HCT116 (cell line): ENCODE measurements around the gene DCHS1. TPM values are rescaled to one million over a fixed set of nuclear protein-coding genes. Genes with fewer than 3 reads are reported as not detected.

Experiments used
- ATAC-seq: fragments of 200-7000 bp; cut with Tn5 transposase; 2 replicates; pipeline ENCODE4 v1.9.1; 2020; ENCODE audit warnings: mild to moderate bottlenecking, moderate library complexity
- BruUV-seq: library from RNA; stranded (reverse); fragments of 400-500 nt; replicated peaks from 2 replicates; lab custom pipeline; 2021; lab: Mats Ljungman, UMichigan
- CTCF ChIA-PET: fragments of 300-600 bp; sonication (Branson Sonifier 250); formaldehyde crosslinking; loops from one replicate; lab custom pipeline; 2021; ENCODE audit warnings: antibody characterized with exemption; lab: Charles Lee
- POLR2A ChIA-PET: fragments of 300-600, 350-600 bp; sonication (Branson Sonifier 250); formaldehyde crosslinking; loops from one replicate; lab custom pipeline; 2021; ENCODE audit warnings: antibody characterized with exemption; lab: Charles Lee
- RAD21 ChIA-PET, 2 experiments: fragments of 300-600 bp; sonication (Branson Sonifier 250); formaldehyde crosslinking; loops; one replicate each; lab custom pipeline; 2023; ENCODE audit warnings: low total read pairs in 2 of 2; ENCODE audit not compliant: uncharacterized antibody in 2 of 2, unreplicated experiment in 2 of 2, low non-redundant PET in 1 of 2; lab: Charles Lee
- DNase-seq: peaks from one replicate; pipeline ENCODE4 v3.0.0-alpha.2; 2010; ENCODE audit warnings: low read depth, low spot score
- H2AFZ ChIP-seq: fragments of 200-600 bp; shearing (Covaris generic), sonication (generic); 2 replicates; pipeline ENCODE4 v1.6.1; 2017; ENCODE audit warnings: low read depth, mixed run types, mixed read lengths, antibody characterized with exemption, low read length; ENCODE audit not compliant: poor library complexity, severe bottlenecking
- H3K27ac ChIP-seq: 2 replicates; pipeline ENCODE4 v1.5.1; 2012; ENCODE audit warnings: low read depth, low read length
- H3K27me3 ChIP-seq: fragments of 200-600 bp; sonication (generic); 2 replicates; pipeline ENCODE4 v1.6.1; 2016; ENCODE audit warnings: mixed run types, low read length, mixed read lengths; ENCODE audit not compliant: insufficient read depth
- H3K36me3 ChIP-seq, 2 experiments: fragments of 200-500 bp in 1 of 2; fragments of 200-600 bp in 1 of 2; sonication (Bioruptor generic) in 1 of 2; sonication (generic) in 1 of 2; 2 replicates each; pipeline versions ENCODE4 v1.5.1 to v1.6.1; 2014 to 2016; ENCODE audit warnings: low read length in 2 of 2, inconsistent platforms in 1 of 2, mixed read lengths in 1 of 2, mixed run types in 1 of 2; ENCODE audit not compliant: insufficient read depth in 2 of 2, control insufficient read depth in 1 of 2
- H3K4me1 ChIP-seq, 2 experiments: fragments of 200-600 bp in 1 of 2; sonication (generic) in 1 of 2; 2 replicates each; pipeline versions ENCODE4 v1.5.1 to v1.6.1; 2012 to 2017; ENCODE audit warnings: low read length in 2 of 2, inconsistent platforms in 1 of 2, mild to moderate bottlenecking in 1 of 2, mixed read lengths in 1 of 2, mixed run types in 1 of 2, moderate library complexity in 1 of 2; ENCODE audit not compliant: insufficient read depth in 2 of 2, control insufficient read depth in 1 of 2
- H3K4me2 ChIP-seq: fragments of 200-600 bp; sonication (generic); 2 replicates; pipeline ENCODE4 v1.6.1; 2017; ENCODE audit warnings: mixed run types, low read length, mixed read lengths
- H3K4me3 ChIP-seq, 2 experiments: fragments of 200-600 bp in 1 of 2; sonication (generic) in 1 of 2; replicated peaks in 1 of 2; 2 replicates each; pipeline ENCODE4 v1.5.1; 2011 to 2016; ENCODE audit warnings: low read length in 2 of 2, control low read depth in 1 of 2, low read depth in 1 of 2, mild to moderate bottlenecking in 1 of 2, mixed read lengths in 1 of 2, mixed run types in 1 of 2
- H3K79me2 ChIP-seq: fragments of 200-600 bp; sonication (generic); 2 replicates; pipeline ENCODE4 v1.6.1; 2017; ENCODE audit warnings: mild to moderate bottlenecking, mixed run types, low read length, moderate library complexity, mixed read lengths; ENCODE audit not compliant: insufficient read depth
- H3K9ac ChIP-seq: fragments of 200-600 bp; sonication (generic); 2 replicates; pipeline ENCODE4 v1.6.1; 2016; ENCODE audit warnings: low read length, mixed read lengths
- H3K9me2 ChIP-seq: fragments of 200-600 bp; sonication (generic), shearing (Covaris generic); 2 replicates; pipeline ENCODE4 v1.6.1; 2017; ENCODE audit warnings: mixed run types, mild to moderate bottlenecking, moderate library complexity; ENCODE audit not compliant: insufficient read depth
- H3K9me3 ChIP-seq, 2 experiments: fragments of 200-500 bp in 1 of 2; fragments of 200-600 bp in 1 of 2; sonication (Bioruptor generic) in 1 of 2; sonication (generic) in 1 of 2; 2 replicates each; pipeline ENCODE4 v1.6.1; 2014 to 2017; ENCODE audit warnings: low read length in 2 of 2, mixed read lengths in 2 of 2, inconsistent platforms in 1 of 2, low read depth in 1 of 2, mild to moderate bottlenecking in 1 of 2, mixed run types in 1 of 2, moderate library complexity in 1 of 2; ENCODE audit not compliant: control insufficient read depth in 1 of 2, insufficient read depth in 1 of 2
- H4K20me1 ChIP-seq: fragments of 200-600 bp; sonication (generic), shearing (Covaris generic); 2 replicates; pipeline ENCODE4 v1.6.1; 2017; ENCODE audit warnings: mixed run types, mild to moderate bottlenecking, moderate library complexity; ENCODE audit not compliant: insufficient read depth
- ATF3 ChIP-seq: IDR thresholded peaks from 2 replicates; pipeline ENCODE4 v1.6.1; 2012
- CBX3 ChIP-seq: IDR thresholded peaks from 2 replicates; pipeline ENCODE4 v1.6.1; 2012; ENCODE audit warnings: low read depth
- CEBPB ChIP-seq: IDR thresholded peaks from 2 replicates; pipeline ENCODE4 v1.6.1; 2012; ENCODE audit warnings: low read depth
- CTCF ChIP-seq, 3 experiments: fragments of 200-600 bp in 1 of 3; sonication (generic) in 1 of 3; IDR thresholded peaks in 2 of 3; conservative IDR thresholded peaks in 1 of 3; 2 replicates each; pipeline ENCODE4 v1.5.1; 2012 to 2017; ENCODE audit warnings: low read depth in 2 of 3, low read length in 2 of 3, antibody characterized with exemption in 1 of 3, borderline replicate concordance in 1 of 3, control low read depth in 1 of 3, mild to moderate bottlenecking in 1 of 3, mixed read lengths in 1 of 3, mixed run types in 1 of 3, moderate library complexity in 1 of 3; ENCODE audit not compliant: insufficient read depth in 1 of 3
- EGR1 ChIP-seq: IDR thresholded peaks from 2 replicates; pipeline ENCODE4 v1.6.1; 2012; ENCODE audit warnings: low read depth
- ELF1 ChIP-seq: IDR thresholded peaks from 2 replicates; pipeline ENCODE4 v1.6.1; 2012; ENCODE audit warnings: low read depth, borderline replicate concordance
- EZH2 ChIP-seq: fragments of 200-600 bp; sonication (generic); IDR thresholded peaks from 2 replicates; pipeline ENCODE4 v1.6.1; 2017; ENCODE audit warnings: antibody characterized with exemption, mixed run types
- EZH2phosphoT487 ChIP-seq: fragments of 200-600 bp; IDR thresholded peaks from 2 replicates; pipeline ENCODE4 v1.6.1; 2018; ENCODE audit warnings: antibody characterized with exemption, borderline replicate concordance
- FOSL1 ChIP-seq: IDR thresholded peaks from 2 replicates; pipeline ENCODE4 v1.6.1; 2012; ENCODE audit warnings: low read depth
- JUND ChIP-seq: IDR thresholded peaks from 2 replicates; pipeline ENCODE4 v1.6.1; 2012
- POLR2A ChIP-seq: IDR thresholded peaks from 2 replicates; pipeline ENCODE4 v1.7.0; 2011; ENCODE audit warnings: borderline replicate concordance; ENCODE audit not compliant: insufficient read depth, insufficient read length; ENCODE audit errors: extremely low read depth
- RAD21 ChIP-seq: IDR thresholded peaks from 2 replicates; pipeline ENCODE4 v1.6.1; 2012; ENCODE audit warnings: low read depth, mild to moderate bottlenecking
- SP1 ChIP-seq: IDR thresholded peaks from 2 replicates; pipeline ENCODE4 v1.6.1; 2012; ENCODE audit warnings: low read depth
- SRF ChIP-seq: IDR thresholded peaks from 2 replicates; pipeline ENCODE4 v1.6.1; 2012; ENCODE audit warnings: low read depth
- TCF7L2 ChIP-seq: IDR thresholded peaks from 2 replicates; pipeline ENCODE4 v1.7.0; 2011; ENCODE audit warnings: borderline replicate concordance, inconsistent platforms; ENCODE audit not compliant: insufficient read depth, insufficient read length; ENCODE audit errors: extremely low read depth
- ZNF274 ChIP-seq: fragments of 200-500 bp; sonication (Bioruptor generic); IDR thresholded peaks from 2 replicates; pipeline ENCODE4 v1.6.1; 2014; ENCODE audit warnings: mild to moderate bottlenecking, low read depth, low read length, inconsistent platforms
- intact Hi-C: fragments of 100-400 bp; cut with micrococcal nuclease; formaldehyde crosslinking; loops from 2 replicates; pipeline ENCODE4 v1.10.0; 2022
- total RNA-seq: library from RNA; stranded (reverse); gene quantifications from one replicate; pipeline ENCODE4 v1.2.1, GENCODE V29; 2021; ENCODE audit not compliant: unreplicated experiment

Gene DCHS1
- total RNA-seq, 1 experiment from 2014 or later, result 0.30 TPM

- intact Hi-C loops, result no loop called here
- H3K9ac ChIP-seq, result no peak overlapping the region
- TF ChIP-seq EZH2 (no peak), CTCF (IDR thresholded peaks at IDR 0.05 in 2 of 3, conservative IDR thresholded peaks at IDR 0.05 in 1 of 3; ENCODE audit: borderline replicate concordance in 1 of 3, insufficient read depth in 1 of 3, low read depth in 2 of 3, low read length in 2 of 3) (no peak), FOSL1 (no peak), RAD21 (no peak), TCF7L2 (no peak)
- BruUV-seq, result no TSS peak
- CTCF ChIA-PET, result no interaction called here
- H3K9me2 ChIP-seq, result no peaks in the 10 kb centered on the region
- no peaks in the 10 kb centered on the region for H4K20me1 ChIP-seq
- H3K4me3 ChIP-seq, result no peak overlapping the region
- no peaks in the 10 kb centered on the region for H3K36me3 ChIP-seq
- H3K4me2 ChIP-seq, result no peak overlapping the region
- RAD21 ChIA-PET, result no interaction called here
- DNase-seq (no peak), ATAC-seq (no peak)
- no peak overlapping the region for H3K27ac ChIP-seq
- H3K79me2 ChIP-seq, result no peaks in the 10 kb centered on the region
- no peaks in the 10 kb centered on the region; the same call in 1 of the 2 replicates for H3K27me3 ChIP-seq
- peaks cover 0 to 1% of the 10 kb centered on the region in 2 experiments; a peak in 2 of 4 replicates for H3K4me1 ChIP-seq
- no peaks in the 10 kb centered on the region for H3K9me3 ChIP-seq
- H2AFZ ChIP-seq, result no peak overlapping the region
- POLR2A ChIA-PET, result no interaction called here
These were observed 12.7 kb downstream of the DCHS1 start for GRCh38 chr11:6642957-6643356.

- BruUV-seq, result no TSS peak
- Histone ChIP-seq H3K4me2 (no peak overlapping the region), H3K36me3 (no peaks in the 10 kb centered on the region), H2AFZ (no peak overlapping the region), H3K4me3 (no peak overlapping the region), H3K9ac (no peak overlapping the region), H3K79me2 (no peaks in the 10 kb centered on the region), H3K27me3 (no peaks in the 10 kb centered on the region; the same call in 1 of the 2 replicates), H3K27ac (no peak overlapping the region), H3K4me1 (peaks cover 0 to 4% of the 10 kb centered on the region in 2 experiments; a peak in 2 of 4 replicates), H3K9me3 (no peaks in the 10 kb centered on the region), H3K9me2 (no peaks in the 10 kb centered on the region)
- ATAC-seq, result no peak
- POLR2A ChIA-PET, result no interaction called here
- DNase-seq, result no peak
- CTCF ChIA-PET, result no interaction called here
- intact Hi-C loops, result no loop called here
- RAD21 ChIA-PET, result no interaction called here
- no peak for TF ChIP-seq RAD21
- TF ChIP-seq POLR2A, result no peak
- no peak for TF ChIP-seq EZH2phosphoT487
- TF ChIP-seq ATF3, result no peak
- no peak for TF ChIP-seq CEBPB
- TF ChIP-seq SP1, result no peak
- no peak for TF ChIP-seq JUND
- TF ChIP-seq FOSL1, result no peak
- TF ChIP-seq SRF, result no peak
- no peak for TF ChIP-seq EGR1
- no peak for TF ChIP-seq EZH2
- TF ChIP-seq ZNF274, result no peak
- TF ChIP-seq CBX3, result no peak
- no peak for TF ChIP-seq ELF1
- no peak for TF ChIP-seq TCF7L2
- TF ChIP-seq, all 23 proteins: peak for 0
- H4K20me1 ChIP-seq, result no peaks in the 10 kb centered on the region
These were observed 14.5 kb downstream of the DCHS1 start for GRCh38 chr11:6640985-6641701.
